KMS-11 (cell line): Measurements from ENCODE around the gene GPC2.

Experiments used
- H2AFZ ChIP-seq: fragments of 200-600 bp; sonication (generic); 2 replicates; pipeline ENCODE4 v1.6.1; 2016; ENCODE audit warnings: antibody characterized with exemption, mixed run types, low read depth
- H3K27ac ChIP-seq: fragments of 200-600 bp; sonication (generic); 2 replicates; pipeline ENCODE4 v1.6.1; 2016; ENCODE audit warnings: mild to moderate bottlenecking, mixed run types
- H3K27me3 ChIP-seq: fragments of 200-600 bp; sonication (generic); 2 replicates; pipeline ENCODE4 v1.6.1; 2017; ENCODE audit warnings: mild to moderate bottlenecking, low read depth, mixed run types, moderate library complexity; ENCODE audit not compliant: insufficient read depth
- H3K36me3 ChIP-seq: fragments of 200-600 bp; sonication (generic); 2 replicates; pipeline ENCODE4 v1.6.1; 2017; ENCODE audit warnings: mild to moderate bottlenecking, mixed run types; ENCODE audit not compliant: insufficient read depth
- H3K4me1 ChIP-seq: fragments of 200-600 bp; sonication (generic); 2 replicates; pipeline ENCODE4 v1.6.1; 2016; ENCODE audit warnings: mild to moderate bottlenecking, low read depth, mixed run types; ENCODE audit not compliant: poor library complexity, severe bottlenecking
- H3K4me2 ChIP-seq: fragments of 200-600 bp; sonication (generic); 2 replicates; pipeline ENCODE4 v1.7.0; 2016; ENCODE audit warnings: mild to moderate bottlenecking, mixed run types
- H3K4me3 ChIP-seq: fragments of 200-600 bp; sonication (generic); IDR thresholded peaks from 2 replicates; pipeline ENCODE4 v1.6.1; 2017; ENCODE audit warnings: low read depth, low read length, mixed read lengths; ENCODE audit not compliant: insufficient read depth
- H3K79me2 ChIP-seq: fragments of 200-600 bp; sonication (generic); 2 replicates; pipeline ENCODE4 v1.6.1; 2016; ENCODE audit warnings: low read depth, mixed run types; ENCODE audit not compliant: insufficient read depth
- H3K9ac ChIP-seq: fragments of 200-600 bp; sonication (generic); 2 replicates; pipeline ENCODE4 v1.6.1; 2016; ENCODE audit warnings: mild to moderate bottlenecking, mixed run types
- H4K20me1 ChIP-seq: fragments of 200-600 bp; sonication (generic); 2 replicates; pipeline ENCODE4 v1.6.1; 2016; ENCODE audit warnings: mild to moderate bottlenecking, mixed run types; ENCODE audit not compliant: insufficient read depth
- CTCF ChIP-seq: fragments of 200-600 bp; sonication (generic); conservative IDR thresholded peaks from 2 replicates; pipeline ENCODE4 v1.6.1; 2017; ENCODE audit warnings: low read depth, mild to moderate bottlenecking, antibody characterized with exemption, low read length, moderate library complexity, mixed read lengths

GPC2 gene

DNA sequence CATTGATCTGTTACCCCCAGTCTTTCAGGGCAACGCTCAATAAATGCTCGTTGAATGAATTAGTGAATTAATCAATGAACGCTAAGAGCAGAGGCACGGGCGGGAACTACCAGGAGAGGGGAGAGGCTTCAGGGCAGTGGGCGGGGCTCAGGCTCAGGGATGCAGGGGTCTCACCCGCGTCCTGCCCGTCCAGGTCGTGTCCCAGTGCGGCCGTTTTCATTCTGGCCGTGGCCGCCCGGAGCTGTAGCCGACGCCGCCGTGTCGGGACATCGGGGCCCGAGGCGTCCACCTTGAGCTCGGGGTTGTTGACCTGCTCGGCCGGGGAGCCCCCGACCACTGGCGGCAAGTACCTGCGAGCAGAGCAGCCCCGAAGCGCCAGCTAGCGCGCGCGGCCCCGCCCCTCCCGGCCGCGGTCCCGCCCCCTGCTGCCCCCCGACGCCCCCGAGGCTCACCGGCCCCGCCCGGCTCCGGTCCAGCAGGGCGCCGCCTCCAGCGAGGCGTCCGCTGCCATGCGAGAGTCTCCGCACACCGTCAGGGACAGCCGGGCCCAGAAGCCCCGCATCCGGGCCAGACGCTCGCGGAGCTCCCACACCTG is 6.0 kb downstream of the GPC2 start:
- no peak overlapping the region for H3K9ac ChIP-seq
- H3K36me3 ChIP-seq = no peaks in the 10 kb centered on the region
- no peak overlapping the region for H3K4me3 ChIP-seq
- H3K27ac ChIP-seq = no peak overlapping the region
- H4K20me1 ChIP-seq = no peaks in the 10 kb centered on the region
- no peak for TF ChIP-seq CTCF
- peaks cover 87% of the 10 kb centered on the region for H3K27me3 ChIP-seq
- H2AFZ ChIP-seq = no peak overlapping the region
- H3K79me2 ChIP-seq = no peaks in the 10 kb centered on the region
- peaks cover 7% of the 10 kb centered on the region for H3K4me1 ChIP-seq
- no peak overlapping the region for H3K4me2 ChIP-seq

DNA sequence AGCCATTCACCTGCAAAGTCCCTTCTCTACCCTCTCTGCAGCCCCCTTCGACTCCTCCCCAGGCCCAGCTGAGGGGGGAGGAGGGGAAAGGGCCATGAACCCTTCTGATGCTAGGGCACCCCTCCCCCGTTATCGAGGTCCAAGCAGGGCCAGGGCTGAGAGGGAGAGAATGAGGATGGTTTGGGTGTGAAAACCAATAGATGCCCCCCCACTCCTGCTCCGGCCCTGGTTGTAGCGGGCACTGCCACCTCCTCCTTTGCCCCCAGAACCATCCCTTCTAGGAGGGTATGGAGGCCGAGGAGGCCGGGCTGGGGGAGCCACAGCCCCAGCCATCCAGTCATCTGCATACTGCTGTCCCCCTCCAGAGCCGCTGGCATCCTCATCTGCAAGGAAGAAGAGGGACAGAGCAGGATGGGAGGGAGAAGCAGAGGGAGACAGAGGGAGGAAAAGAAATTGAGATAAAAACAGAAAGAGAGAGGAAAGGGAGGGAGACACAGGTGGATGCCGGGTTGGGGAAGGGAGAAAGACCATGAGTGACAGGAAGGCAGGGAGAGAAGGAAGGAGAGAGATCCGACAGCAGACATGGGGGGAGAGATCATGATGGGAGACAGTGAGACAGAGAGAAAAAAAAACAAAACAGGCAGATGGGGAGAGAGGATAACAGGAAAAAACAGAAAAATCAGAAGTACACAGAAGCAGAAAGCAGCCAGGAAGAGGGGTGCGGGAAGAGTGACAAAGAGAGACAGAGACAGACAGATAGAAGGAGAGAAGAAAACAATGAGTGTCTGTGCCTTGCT is 6.9 kb downstream of the GPC2 start:
- TF ChIP-seq CTCF = no peak
- H3K27me3 ChIP-seq = peaks cover 90% of the 10 kb centered on the region
- H3K9ac ChIP-seq = no peak overlapping the region
- H4K20me1 ChIP-seq = no peaks in the 10 kb centered on the region
- H3K4me2 ChIP-seq = no peak overlapping the region
- H2AFZ ChIP-seq = no peak overlapping the region
- peaks cover 7% of the 10 kb centered on the region for H3K4me1 ChIP-seq
- H3K27ac ChIP-seq = no peak overlapping the region
- H3K79me2 ChIP-seq = no peaks in the 10 kb centered on the region
- no peak overlapping the region for H3K4me3 ChIP-seq
- H3K36me3 ChIP-seq = no peaks in the 10 kb centered on the region

DNA sequence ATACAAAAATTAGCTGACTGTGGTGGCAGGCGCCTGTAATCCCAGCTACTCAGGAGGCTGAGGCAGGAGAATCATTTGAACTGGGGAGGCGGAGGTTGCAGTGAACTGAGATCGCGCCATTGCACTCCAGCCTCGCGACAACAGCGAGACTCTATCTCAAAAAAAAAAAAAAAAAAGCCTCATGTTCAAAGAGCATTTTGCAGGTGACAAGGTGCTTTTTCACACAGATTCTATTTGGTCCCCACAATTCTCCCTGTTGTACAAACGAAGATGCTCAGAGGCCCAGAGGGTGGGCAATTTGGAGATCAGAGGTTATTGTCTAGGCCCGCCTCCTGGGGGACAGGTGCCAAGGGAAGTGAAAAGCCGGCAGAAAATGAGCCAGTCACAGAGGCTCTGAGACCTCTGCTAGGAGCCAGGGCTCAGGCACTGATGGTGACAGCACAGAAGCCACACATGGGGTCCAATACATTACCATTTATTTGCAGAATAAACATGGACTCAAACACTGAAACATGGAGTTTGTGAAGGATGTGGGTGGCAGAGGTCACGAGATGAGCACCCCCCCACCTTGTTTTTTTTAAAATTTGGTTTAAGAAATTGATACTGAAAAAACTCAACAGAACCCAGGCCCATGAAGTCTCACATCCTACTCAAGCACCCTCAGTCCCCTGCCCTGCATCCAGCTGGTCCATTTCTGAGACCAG is 7.9 kb downstream of the GPC2 start:
- Histone ChIP-seq H3K79me2 (no peaks in the 10 kb centered on the region), H3K36me3 (no peaks in the 10 kb centered on the region), H3K4me3 (no peak overlapping the region), H3K27ac (no peak overlapping the region), H3K4me1 (peaks cover 7% of the 10 kb centered on the region), H3K27me3 (peaks cover 90% of the 10 kb centered on the region), H3K4me2 (no peak overlapping the region), H4K20me1 (no peaks in the 10 kb centered on the region), H3K9ac (no peak overlapping the region), H2AFZ (no peak overlapping the region)
- no peak for TF ChIP-seq CTCF

GRCh38 chr7:100167912-100168323 is 9.3 kb downstream of the GPC2 start:
- H3K27ac ChIP-seq = no peak overlapping the region
- H3K9ac ChIP-seq = no peak overlapping the region
- H3K36me3 ChIP-seq = no peaks in the 10 kb centered on the region
- H3K4me1 ChIP-seq = peaks cover 7% of the 10 kb centered on the region
- no peak overlapping the region for H3K4me3 ChIP-seq
- peaks cover 91% of the 10 kb centered on the region for H3K27me3 ChIP-seq
- H3K4me2 ChIP-seq = no peak overlapping the region; the same call in 1 of the 2 replicates
- H4K20me1 ChIP-seq = no peaks in the 10 kb centered on the region
- H3K79me2 ChIP-seq = no peaks in the 10 kb centered on the region
- no peak overlapping the region for H2AFZ ChIP-seq
- TF ChIP-seq CTCF = no peak
